SU-DHL-6 (cell line): ENCODE measurements around the gene SEC16A.

Experiments used
- EZH2phosphoT487 ChIP-seq: fragments of 200-600 bp; sonication (generic), shearing (Covaris generic); conservative IDR thresholded peaks from 2 replicates; pipeline ENCODE4 v1.6.1; 2018; ENCODE audit warnings: mild to moderate bottlenecking, antibody characterized with exemption, low read length, moderate library complexity, mixed read lengths
- TF ChIP-seq, protein P1 (sequence below): fragments of 200-600 bp; sonication (generic); IDR thresholded peaks from one replicate; pipeline ENCODE4 v1.5.1; 2017; ENCODE audit warnings: antibody characterized with exemption, mild to moderate bottlenecking, low read length, moderate library complexity; ENCODE audit not compliant: insufficient read depth, poor library complexity, severe bottlenecking

DNA sequence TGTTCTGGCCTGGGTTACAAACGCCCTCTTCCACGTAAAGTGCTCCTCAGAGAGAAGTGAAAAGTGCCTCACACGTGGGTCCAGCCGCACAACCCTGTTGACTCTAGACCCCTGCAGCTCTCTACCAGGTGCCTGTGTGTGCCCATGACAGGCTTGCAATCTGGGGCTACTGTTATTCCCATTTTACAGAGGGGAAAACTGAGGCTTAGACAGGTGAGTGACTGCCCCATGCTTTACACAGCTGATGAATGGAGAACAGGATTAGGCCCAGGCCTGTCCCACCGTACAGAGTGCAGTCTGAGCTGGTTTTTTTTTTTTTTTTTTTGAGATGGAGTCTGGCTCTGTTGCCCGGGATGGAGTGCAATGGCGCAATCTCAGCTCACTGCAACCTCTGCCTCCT, 37.0 kb downstream of the SEC16A start:
- TF ChIP-seq, protein P1, sequence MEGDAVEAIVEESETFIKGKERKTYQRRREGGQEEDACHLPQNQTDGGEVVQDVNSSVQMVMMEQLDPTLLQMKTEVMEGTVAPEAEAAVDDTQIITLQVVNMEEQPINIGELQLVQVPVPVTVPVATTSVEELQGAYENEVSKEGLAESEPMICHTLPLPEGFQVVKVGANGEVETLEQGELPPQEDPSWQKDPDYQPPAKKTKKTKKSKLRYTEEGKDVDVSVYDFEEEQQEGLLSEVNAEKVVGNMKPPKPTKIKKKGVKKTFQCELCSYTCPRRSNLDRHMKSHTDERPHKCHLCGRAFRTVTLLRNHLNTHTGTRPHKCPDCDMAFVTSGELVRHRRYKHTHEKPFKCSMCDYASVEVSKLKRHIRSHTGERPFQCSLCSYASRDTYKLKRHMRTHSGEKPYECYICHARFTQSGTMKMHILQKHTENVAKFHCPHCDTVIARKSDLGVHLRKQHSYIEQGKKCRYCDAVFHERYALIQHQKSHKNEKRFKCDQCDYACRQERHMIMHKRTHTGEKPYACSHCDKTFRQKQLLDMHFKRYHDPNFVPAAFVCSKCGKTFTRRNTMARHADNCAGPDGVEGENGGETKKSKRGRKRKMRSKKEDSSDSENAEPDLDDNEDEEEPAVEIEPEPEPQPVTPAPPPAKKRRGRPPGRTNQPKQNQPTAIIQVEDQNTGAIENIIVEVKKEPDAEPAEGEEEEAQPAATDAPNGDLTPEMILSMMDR, result no peak
- no peak for TF ChIP-seq EZH2phosphoT487
